OCI-LY3 (cell line): ENCODE measurements around the gene TOM1L2.

Source experiments
- H2AFZ ChIP-seq: fragments of 200-600, 300-600 bp; shearing (Covaris generic); 2 replicates; pipeline ENCODE4 v1.6.0; 2014; ENCODE audit warnings: antibody characterized with exemption, low read depth, low read length
- H3K27ac ChIP-seq: fragments of 200-600, 300-600 bp; sonication (generic); 2 replicates; pipeline ENCODE4 v1.5.1; 2014; ENCODE audit warnings: mild to moderate bottlenecking, low read length, moderate library complexity, mixed read lengths
- H3K27me3 ChIP-seq: fragments of 200-600, 300-600 bp; sonication (generic); 2 replicates; pipeline ENCODE4 v1.6.1; 2014; ENCODE audit warnings: low read depth, low read length, mixed read lengths
- H3K36me3 ChIP-seq: fragments of 200-600, 300-600 bp; sonication (generic); replicated peaks from 2 replicates; pipeline ENCODE3; 2014; ENCODE audit warnings: low read depth, low read length, mixed read lengths
- H3K4me1 ChIP-seq: fragments of 300-600, 200-600 bp; sonication (generic); 2 replicates; pipeline ENCODE4 v1.6.1; 2014; ENCODE audit warnings: low read length, mixed read lengths
- H3K4me2 ChIP-seq: fragments of 200-600, 300-600 bp; sonication (generic); 2 replicates; pipeline ENCODE4 v1.6.1; 2014; ENCODE audit warnings: low read length, mixed read lengths
- H3K4me3 ChIP-seq: fragments of 300-600, 200-600 bp; sonication (generic); 2 replicates; pipeline ENCODE4 v1.5.1; 2014; ENCODE audit warnings: antibody characterized with exemption, mild to moderate bottlenecking, low read length, moderate library complexity
- H3K79me2 ChIP-seq: fragments of 300-600, 200-600 bp; shearing (Covaris generic); 2 replicates; pipeline ENCODE4 v1.6.1; 2014; ENCODE audit warnings: mild to moderate bottlenecking, low read length, mixed read lengths
- H3K9ac ChIP-seq: fragments of 300-600, 200-600 bp; shearing (Covaris generic); 2 replicates; pipeline ENCODE4 v1.6.0; 2014; ENCODE audit warnings: mild to moderate bottlenecking, low read length, moderate library complexity
- H3K9me3 ChIP-seq: fragments of 200-600, 300-600 bp; shearing (Covaris generic); 2 replicates; pipeline ENCODE4 v1.6.1; 2014; ENCODE audit warnings: low read length, mixed read lengths; ENCODE audit not compliant: insufficient read depth
- H4K20me1 ChIP-seq: fragments of 200-600, 300-600 bp; sonication (generic); 2 replicates; pipeline ENCODE4 v1.6.1; 2016; ENCODE audit warnings: low read length, mixed read lengths; ENCODE audit not compliant: insufficient read depth
- CTCF ChIP-seq: fragments of 200-600, 300-600 bp; sonication (generic); IDR thresholded peaks from 2 replicates; pipeline ENCODE4 v1.5.1; 2014; ENCODE audit warnings: antibody characterized with exemption, low read length, low read depth
- EZH2phosphoT487 ChIP-seq: fragments of 200-600 bp; shearing (Covaris generic); IDR thresholded peaks from 2 replicates; pipeline ENCODE4 v1.6.1; 2018; ENCODE audit warnings: antibody characterized with exemption, mixed run types, low read depth

TOM1L2 gene

GRCh38 chr17:17954079-17954478, 18.1 kb downstream of the TOM1L2 start:
- Histone ChIP-seq H3K27me3 (no peaks in the 10 kb centered on the region), H3K9me3 (no peaks in the 10 kb centered on the region), H4K20me1 (no peaks in the 10 kb centered on the region), H3K4me1 (peaks cover 12% of the 10 kb centered on the region), H2AFZ (no peak overlapping the region), H3K4me3 (no peak overlapping the region), H3K79me2 (no peaks in the 10 kb centered on the region), H3K9ac (no peak overlapping the region), H3K4me2 (no peak overlapping the region), H3K36me3 (no peaks in the 10 kb centered on the region), H3K27ac (no peak overlapping the region)
- TF ChIP-seq CTCF (no peak), EZH2phosphoT487 (no peak)

GRCh38 chr17:17952691-17953090, 19.5 kb downstream of the TOM1L2 start:
- Histone ChIP-seq H3K27ac (no peak overlapping the region), H2AFZ (no peak overlapping the region), H3K9me3 (no peaks in the 10 kb centered on the region), H3K4me1 (no peaks in the 10 kb centered on the region), H3K27me3 (no peaks in the 10 kb centered on the region), H3K36me3 (no peaks in the 10 kb centered on the region), H3K79me2 (no peaks in the 10 kb centered on the region), H3K4me3 (no peak overlapping the region), H3K9ac (no peak overlapping the region), H3K4me2 (no peak overlapping the region), H4K20me1 (no peaks in the 10 kb centered on the region)
- TF ChIP-seq CTCF (no peak), EZH2phosphoT487 (no peak)

GRCh38 chr17:17951524-17951923, 20.7 kb downstream of the TOM1L2 start:
- no peak overlapping the region for H3K27ac ChIP-seq
- H3K4me2 ChIP-seq: no peak overlapping the region
- TF ChIP-seq CTCF: no peak
- TF ChIP-seq EZH2phosphoT487: no peak
- H3K4me3 ChIP-seq: no peak overlapping the region
- no peaks in the 10 kb centered on the region for H3K27me3 ChIP-seq
- H4K20me1 ChIP-seq: no peaks in the 10 kb centered on the region
- H2AFZ ChIP-seq: no peak overlapping the region
- no peaks in the 10 kb centered on the region for H3K9me3 ChIP-seq
- no peaks in the 10 kb centered on the region for H3K4me1 ChIP-seq
- H3K9ac ChIP-seq: no peak overlapping the region
- no peaks in the 10 kb centered on the region for H3K79me2 ChIP-seq
- no peaks in the 10 kb centered on the region for H3K36me3 ChIP-seq

GRCh38 chr17:17950806-17951205, 21.4 kb downstream of the TOM1L2 start:
- Histone ChIP-seq H3K9me3 (no peaks in the 10 kb centered on the region), H3K27ac (no peak overlapping the region), H3K79me2 (no peaks in the 10 kb centered on the region), H3K9ac (no peak overlapping the region), H2AFZ (no peak overlapping the region), H3K27me3 (no peaks in the 10 kb centered on the region), H3K4me2 (no peak overlapping the region), H3K4me1 (no peaks in the 10 kb centered on the region), H3K36me3 (no peaks in the 10 kb centered on the region), H4K20me1 (no peaks in the 10 kb centered on the region), H3K4me3 (no peak overlapping the region)
- no peak for TF ChIP-seq CTCF
